Activated CD8-positive, alpha-beta memory T cell treated with anti-CD3 and anti-CD28 coated beads for 4 hours (primary cell): ENCODE results near the gene HAO2.
"Not testable (repeated sequence)": the region's sequence is repeated elsewhere in the genome, so short reads cannot be mapped to it uniquely, and the experiment has no call there.

ENCODE experiments used
- DNase-seq, 2 donors: peaks; one replicate each; pipeline ENCODE4 v3.0.0-alpha.2; 2020; ENCODE audit warnings: low read depth in 2 of 2

The HAO2 gene

GRCh38 chr1:119345398-119345797 is 23.2 kb upstream of the HAO2 start:
- no peak for DNase-seq

- DNase-seq, result no peak
These were observed 20.7 kb upstream of the HAO2 start for GRCh38 chr1:119347858-119348257.

GRCh38 chr1:119348941-119349340 is 19.6 kb upstream of the HAO2 start:
- DNase-seq, result no peak

GRCh38 chr1:119350866-119351265 is 17.7 kb upstream of the HAO2 start:
- not testable (repeated sequence) for DNase-seq

GRCh38 chr1:119351997-119352396 is 16.6 kb upstream of the HAO2 start:
- no peak for DNase-seq

- DNase-seq, result no peak
These were observed 14.7 kb upstream of the HAO2 start for GRCh38 chr1:119353836-119354235.

- no peak for DNase-seq
These were observed 9.9 kb upstream of the HAO2 start for GRCh38 chr1:119358636-119359035.

- no peak for DNase-seq
These were observed 8.9 kb upstream of the HAO2 start for GRCh38 chr1:119359730-119360129.

GRCh38 chr1:119361205-119361604 is 7.4 kb upstream of the HAO2 start:
- DNase-seq, result no peak

- no peak for DNase-seq
These were observed 6.8 kb upstream of the HAO2 start for GRCh38 chr1:119361620-119362344.

- no peak for DNase-seq
These were observed 5.4 kb upstream of the HAO2 start for GRCh38 chr1:119363162-119363561.

GRCh38 chr1:119364640-119365039 is 3.9 kb upstream of the HAO2 start:
- DNase-seq, result no peak

GRCh38 chr1:119366424-119366823 is 2.2 kb upstream of the HAO2 start:
- no peak for DNase-seq

GRCh38 chr1:119367432-119368124 is 1.0 kb upstream of the HAO2 start:
- no peak for DNase-seq

- DNase-seq, result no peak
These were observed 2.2 kb downstream of the HAO2 start for GRCh38 chr1:119370748-119371147.

- DNase-seq, result no peak
These were observed 3.2 kb downstream of the HAO2 start for GRCh38 chr1:119371815-119372214.

GRCh38 chr1:119372503-119373086 is 4.0 kb downstream of the HAO2 start:
- no peak for DNase-seq

- DNase-seq, result no peak
These were observed 4.9 kb downstream of the HAO2 start for GRCh38 chr1:119373465-119373864.

GRCh38 chr1:119374208-119374874 is 5.8 kb downstream of the HAO2 start:
- DNase-seq, result no peak

- no peak for DNase-seq
These were observed 6.8 kb downstream of the HAO2 start for GRCh38 chr1:119375366-119375765.

GRCh38 chr1:119376594-119376993 is 8.0 kb downstream of the HAO2 start:
- no peak for DNase-seq

GRCh38 chr1:119377594-119377993 is 9.0 kb downstream of the HAO2 start:
- DNase-seq, result not testable (repeated sequence)

GRCh38 chr1:119379117-119379516 is 10.5 kb downstream of the HAO2 start:
- no peak for DNase-seq
